GM12801 (cell line): ENCODE results near the gene ARL10.

ENCODE experiments used
- CTCF ChIP-seq: IDR thresholded peaks from one replicate; pipeline ENCODE4 v1.5.1; 2011; ENCODE audit warnings: control low read depth; ENCODE audit not compliant: insufficient read length; ENCODE audit errors: extremely low read depth

Gene ARL10

GRCh38 chr5:176355400-176356178, 9.7 kb upstream of the ARL10 start:
- no peak for TF ChIP-seq CTCF

DNA sequence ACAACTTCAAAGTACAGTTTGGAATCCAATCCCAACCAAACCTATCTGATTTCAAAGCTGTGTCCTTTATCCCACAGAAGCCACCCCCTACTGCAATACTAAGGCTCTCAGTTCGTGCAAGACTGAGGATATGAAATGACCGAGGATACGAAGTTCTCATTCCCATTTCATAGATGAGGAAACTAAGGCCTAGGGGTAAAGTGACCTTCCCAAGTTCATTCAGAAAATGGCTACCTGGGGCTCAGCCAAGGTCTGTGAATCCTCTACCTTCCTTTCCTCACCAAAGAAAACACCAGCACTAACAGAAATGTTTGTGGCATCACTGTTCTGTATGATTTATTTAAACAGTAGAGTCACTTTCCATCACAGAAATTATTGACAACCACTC, 9.1 kb upstream of the ARL10 start:
- no peak for TF ChIP-seq CTCF

DNA sequence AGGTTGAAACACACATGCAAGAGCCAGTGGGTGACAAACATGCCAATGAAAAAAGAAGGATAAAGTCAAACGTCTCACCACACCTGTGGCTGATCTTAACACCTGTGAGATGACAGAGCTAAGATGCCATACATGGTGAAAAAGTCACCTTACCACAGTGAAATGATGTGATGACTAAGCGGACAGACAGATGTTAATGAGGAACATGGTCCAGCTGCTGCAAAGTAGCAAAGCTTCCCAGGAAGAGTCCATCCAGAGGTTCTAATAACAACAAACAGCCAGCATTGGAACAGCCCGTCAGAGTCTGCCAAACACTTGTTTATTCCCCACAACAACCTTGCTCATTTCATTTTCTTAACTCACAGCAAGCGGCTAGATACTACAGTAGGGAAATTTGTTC, 5.6 kb upstream of the ARL10 start:
- no peak for TF ChIP-seq CTCF

GRCh38 chr5:176360894-176361436, 4.3 kb upstream of the ARL10 start:
- TF ChIP-seq CTCF, result no peak

DNA sequence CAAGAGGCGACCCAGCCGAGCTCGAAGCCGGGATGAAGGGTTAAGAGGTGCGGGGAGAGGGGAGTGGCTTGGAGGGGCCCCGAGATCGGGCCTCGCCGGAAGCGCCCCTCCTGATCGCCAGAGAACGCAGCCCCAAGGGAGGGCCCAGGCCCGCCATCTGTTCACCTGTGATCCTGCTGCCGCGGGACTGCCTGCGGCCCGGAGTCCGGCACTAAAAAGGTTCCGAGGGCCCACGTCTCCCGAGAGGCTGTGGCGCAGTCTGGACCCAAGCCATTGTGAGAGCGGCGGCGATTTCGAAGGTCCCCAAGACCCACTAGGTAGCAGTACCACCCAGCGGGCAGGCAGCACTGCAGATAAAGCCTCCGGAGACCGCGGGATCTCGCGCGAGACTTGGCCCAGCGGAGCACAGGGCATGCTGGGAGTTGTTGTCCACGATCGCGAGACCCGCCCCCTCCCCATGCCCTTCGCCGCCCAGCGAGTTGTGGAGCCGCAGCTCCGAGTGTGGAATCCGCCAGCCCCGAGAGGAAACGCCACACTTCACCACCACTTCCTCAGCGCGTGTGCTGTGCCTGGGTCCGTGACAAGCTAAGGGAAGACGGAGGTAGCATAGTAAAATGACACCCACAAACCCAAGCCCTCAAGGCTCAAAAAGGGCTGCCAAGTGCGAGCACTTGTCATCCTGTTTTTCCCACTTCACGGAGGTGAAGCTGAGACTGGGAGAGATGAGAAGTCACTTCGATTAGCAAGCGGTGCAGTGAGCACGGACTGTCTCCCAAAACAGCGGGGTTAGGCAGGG, 3.7 kb upstream of the ARL10 start, which contains the start of gene KIAA1191:
KIAA1191 (minus strand) TSS at position 328 of the 796 bp plus-strand sequence. CDS start 2,256 bp downstream, outside the sequence.
- no peak for TF ChIP-seq CTCF

DNA sequence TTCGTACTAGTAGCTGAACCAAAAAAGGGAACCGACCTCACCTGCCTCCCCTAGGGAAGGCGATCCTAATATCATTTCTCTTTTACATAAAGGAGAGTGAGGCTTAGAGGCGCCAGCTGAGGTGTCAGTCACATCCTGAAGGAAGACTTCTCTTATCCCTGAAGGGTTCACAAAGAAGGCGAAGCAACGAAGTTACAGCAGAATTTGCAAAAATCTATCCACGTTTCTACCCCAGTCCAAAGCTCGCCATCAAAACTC, 3.1 kb upstream of the ARL10 start:
- no peak for TF ChIP-seq CTCF

DNA sequence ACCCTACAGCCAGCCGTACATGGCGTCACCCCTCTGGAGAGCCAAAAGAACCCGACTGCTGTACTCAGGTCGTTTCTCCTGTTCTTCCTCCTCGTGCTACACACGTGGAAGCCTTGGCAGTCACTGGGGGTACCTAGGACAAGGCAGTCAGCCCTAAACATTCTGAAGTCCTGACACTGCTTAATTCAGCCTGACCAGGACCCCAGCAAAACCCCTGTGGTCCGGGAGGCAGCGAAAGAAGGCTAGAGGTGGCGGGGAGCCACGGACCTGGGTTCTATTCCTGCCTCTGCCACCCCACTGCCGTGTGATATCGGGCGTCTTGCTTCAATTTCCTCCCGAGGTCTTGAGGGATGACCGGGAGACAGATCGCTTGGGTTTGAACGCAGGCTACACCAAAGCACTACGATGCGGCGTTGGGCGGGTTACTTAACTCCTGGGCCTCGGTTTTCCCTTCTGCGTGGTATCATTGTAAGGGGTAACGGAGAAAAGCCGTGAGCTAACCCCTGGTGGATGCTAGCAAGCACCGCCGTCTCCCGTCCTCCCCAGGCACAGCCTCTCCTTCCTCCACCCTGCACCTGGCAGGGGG, 429 bp upstream of the ARL10 start:
- no peak for TF ChIP-seq CTCF
